Skeletal muscle satellite cell (primary cell): ENCODE measurements around the gene PRKN.

Experiments used
- H3K27me3 ChIP-seq: 2 replicates; pipeline ENCODE4 v1.7.0; 2013; ENCODE audit warnings: low read length; ENCODE audit not compliant: control insufficient read depth, insufficient read depth
- H3K36me3 ChIP-seq: 2 replicates; pipeline ENCODE4 v1.7.0; 2013; ENCODE audit warnings: mild to moderate bottlenecking, control low read depth, low read length; ENCODE audit not compliant: insufficient read depth
- H3K4me1 ChIP-seq: 2 replicates; pipeline ENCODE4 v1.7.0; 2013; ENCODE audit warnings: low read length; ENCODE audit not compliant: control insufficient read depth, insufficient read depth
- H3K4me2 ChIP-seq: 2 replicates; pipeline ENCODE4 v1.7.0; 2013; ENCODE audit warnings: mild to moderate bottlenecking, low read length
- H3K4me3 ChIP-seq: 2 replicates; pipeline ENCODE4 v1.7.0; 2013; ENCODE audit warnings: low read length
- H3K9ac ChIP-seq: 2 replicates; pipeline ENCODE4 v1.7.0; 2013; ENCODE audit warnings: mild to moderate bottlenecking, low read depth, low read length, moderate library complexity
- H3K9me3 ChIP-seq: replicated peaks from 2 replicates; pipeline ENCODE4 v1.7.0; 2013; ENCODE audit warnings: mild to moderate bottlenecking, control low read depth, low read length

PRKN gene

GRCh38 chr6:161366301-161366923 is 1361.2 kb downstream of the PRKN start:
- Histone ChIP-seq H3K4me3 (no peak overlapping the region), H3K36me3 (no peaks in the 10 kb centered on the region), H3K4me2 (no peak overlapping the region), H3K4me1 (peaks cover 5% of the 10 kb centered on the region), H3K9me3 (peaks cover 7% of the 10 kb centered on the region), H3K27me3 (no peaks in the 10 kb centered on the region), H3K9ac (no peak overlapping the region)

- Histone ChIP-seq H3K9ac (no peak overlapping the region), H3K4me2 (no peak overlapping the region), H3K4me1 (peaks cover 5% of the 10 kb centered on the region), H3K9me3 (peaks cover 7% of the 10 kb centered on the region), H3K27me3 (no peaks in the 10 kb centered on the region), H3K36me3 (no peaks in the 10 kb centered on the region), H3K4me3 (no peak overlapping the region)
Observed at GRCh38 chr6:161365633-161366032, 1361.9 kb downstream of the PRKN start.

GRCh38 chr6:161363286-161363685 is 1364.3 kb downstream of the PRKN start:
- Histone ChIP-seq H3K4me2 (no peak overlapping the region), H3K9me3 (peaks cover 7% of the 10 kb centered on the region), H3K36me3 (no peaks in the 10 kb centered on the region), H3K4me1 (no peaks in the 10 kb centered on the region), H3K4me3 (no peak overlapping the region), H3K27me3 (no peaks in the 10 kb centered on the region), H3K9ac (no peak overlapping the region)

GRCh38 chr6:161362266-161362665 is 1365.3 kb downstream of the PRKN start:
- H3K4me2 ChIP-seq, result no peak overlapping the region

GRCh38 chr6:161361529-161361928 is 1366.0 kb downstream of the PRKN start:
- no peak overlapping the region for H3K4me2 ChIP-seq
- peaks cover 7% of the 10 kb centered on the region for H3K9me3 ChIP-seq
- H3K9ac ChIP-seq, result no peak overlapping the region
- no peaks in the 10 kb centered on the region for H3K27me3 ChIP-seq
- H3K36me3 ChIP-seq, result no peaks in the 10 kb centered on the region
- no peaks in the 10 kb centered on the region for H3K4me1 ChIP-seq
- H3K4me3 ChIP-seq, result no peak overlapping the region

More at GRCh38 chr6:161362266-161362665, 1365.3 kb downstream of the PRKN start:
- Histone ChIP-seq H3K36me3 (no peaks in the 10 kb centered on the region), H3K9me3 (peaks cover 7% of the 10 kb centered on the region), H3K4me3 (no peak overlapping the region), H3K27me3 (no peaks in the 10 kb centered on the region), H3K9ac (no peak overlapping the region), H3K4me1 (no peaks in the 10 kb centered on the region)

- H3K4me2 ChIP-seq, result no peak overlapping the region
- no peak overlapping the region for H3K9ac ChIP-seq
- no peaks in the 10 kb centered on the region for H3K36me3 ChIP-seq
- no peaks in the 10 kb centered on the region for H3K27me3 ChIP-seq
- peaks cover 7% of the 10 kb centered on the region for H3K9me3 ChIP-seq
- no peak overlapping the region for H3K4me3 ChIP-seq
- no peaks in the 10 kb centered on the region for H3K4me1 ChIP-seq
Observed at GRCh38 chr6:161360520-161360919, 1367.0 kb downstream of the PRKN start.

GRCh38 chr6:161359618-161359945 is 1368.0 kb downstream of the PRKN start:
- H3K9me3 ChIP-seq, result peaks cover 7% of the 10 kb centered on the region

GRCh38 chr6:161356167-161356854 is 1371.3 kb downstream of the PRKN start:
- peaks cover 7% of the 10 kb centered on the region for H3K4me1 ChIP-seq
- H3K4me3 ChIP-seq, result no peak overlapping the region
- H3K9ac ChIP-seq, result no peak overlapping the region
- no peak overlapping the region for H3K4me2 ChIP-seq
- H3K36me3 ChIP-seq, result no peaks in the 10 kb centered on the region
- no peaks in the 10 kb centered on the region for H3K27me3 ChIP-seq
- H3K9me3 ChIP-seq, result no peaks in the 10 kb centered on the region

More at GRCh38 chr6:161359618-161359945, 1368.0 kb downstream of the PRKN start:
- no peaks in the 10 kb centered on the region for H3K36me3 ChIP-seq
- no peak overlapping the region for H3K4me3 ChIP-seq
- no peaks in the 10 kb centered on the region for H3K27me3 ChIP-seq
- H3K4me1 ChIP-seq, result no peaks in the 10 kb centered on the region
- H3K4me2 ChIP-seq, result no peak overlapping the region
- no peak overlapping the region for H3K9ac ChIP-seq

GRCh38 chr6:161355696-161356095 is 1371.9 kb downstream of the PRKN start:
- H3K4me3 ChIP-seq, result no peak overlapping the region
- H3K36me3 ChIP-seq, result no peaks in the 10 kb centered on the region
- H3K4me1 ChIP-seq, result peaks cover 7% of the 10 kb centered on the region
- no peak overlapping the region for H3K4me2 ChIP-seq
- H3K9ac ChIP-seq, result no peak overlapping the region
- H3K9me3 ChIP-seq, result no peaks in the 10 kb centered on the region
- H3K27me3 ChIP-seq, result no peaks in the 10 kb centered on the region

GRCh38 chr6:161354956-161355355 is 1372.6 kb downstream of the PRKN start:
- no peak overlapping the region for H3K4me3 ChIP-seq
- H3K27me3 ChIP-seq, result no peaks in the 10 kb centered on the region
- no peak overlapping the region for H3K4me2 ChIP-seq
- peaks cover 7% of the 10 kb centered on the region for H3K4me1 ChIP-seq
- no peaks in the 10 kb centered on the region for H3K9me3 ChIP-seq
- H3K36me3 ChIP-seq, result no peaks in the 10 kb centered on the region
- H3K9ac ChIP-seq, result no peak overlapping the region

GRCh38 chr6:161354276-161354840 is 1373.2 kb downstream of the PRKN start:
- Histone ChIP-seq H3K4me1 (peaks cover 7% of the 10 kb centered on the region), H3K4me2 (no peak overlapping the region), H3K9ac (no peak overlapping the region)

GRCh38 chr6:161353208-161353613 is 1374.4 kb downstream of the PRKN start:
- no peak overlapping the region for H3K4me2 ChIP-seq
- no peak overlapping the region for H3K9ac ChIP-seq
- peaks cover 7% of the 10 kb centered on the region for H3K4me1 ChIP-seq
- H3K4me3 ChIP-seq, result no peak overlapping the region
- H3K36me3 ChIP-seq, result no peaks in the 10 kb centered on the region
- H3K9me3 ChIP-seq, result no peaks in the 10 kb centered on the region
- no peaks in the 10 kb centered on the region for H3K27me3 ChIP-seq

More at GRCh38 chr6:161354276-161354840, 1373.2 kb downstream of the PRKN start:
- no peaks in the 10 kb centered on the region for H3K9me3 ChIP-seq
- no peaks in the 10 kb centered on the region for H3K36me3 ChIP-seq
- no peaks in the 10 kb centered on the region for H3K27me3 ChIP-seq
- H3K4me3 ChIP-seq, result no peak overlapping the region
